NCI-H774 (cell line): ENCODE data around the gene REPIN1.

Experiments
- DNase-seq: peaks from one replicate; lab custom pipeline; 2025; lab: John Stamatoyannopoulos, UW

The REPIN1 gene

DNA sequence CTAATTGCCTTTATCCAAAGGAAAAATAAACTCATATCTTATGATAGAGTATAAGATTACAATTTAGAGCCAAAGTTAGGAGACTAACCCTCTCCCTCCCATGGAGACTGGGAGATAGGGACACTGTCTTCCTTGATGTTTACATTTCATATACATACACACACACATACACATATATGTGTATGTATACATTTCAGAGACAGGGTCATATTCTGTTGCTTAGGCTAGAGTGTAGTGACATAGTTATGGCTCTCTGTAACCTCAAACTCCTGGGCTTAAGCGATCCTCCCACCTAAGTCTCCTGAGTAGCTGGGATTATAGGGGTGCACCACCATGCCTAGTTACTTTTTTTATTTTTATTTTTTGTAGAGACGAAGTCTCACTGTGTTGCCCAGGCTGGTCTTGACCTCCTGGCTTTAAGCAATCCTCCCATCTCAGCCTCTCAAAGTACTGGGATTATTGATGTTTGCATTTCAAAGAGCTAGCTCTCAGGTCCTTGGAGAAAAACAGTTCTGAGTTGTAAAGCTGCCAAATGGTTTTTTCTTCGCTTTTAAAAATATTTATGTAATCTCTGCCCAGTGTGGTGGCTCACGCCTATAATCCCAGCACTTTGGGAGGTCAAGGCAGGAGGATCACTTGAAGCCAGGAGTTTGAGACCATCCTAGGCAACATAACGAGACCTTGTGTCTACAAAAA, 8.1 kb upstream of the REPIN1 start:
- no peak for DNase-seq

DNA sequence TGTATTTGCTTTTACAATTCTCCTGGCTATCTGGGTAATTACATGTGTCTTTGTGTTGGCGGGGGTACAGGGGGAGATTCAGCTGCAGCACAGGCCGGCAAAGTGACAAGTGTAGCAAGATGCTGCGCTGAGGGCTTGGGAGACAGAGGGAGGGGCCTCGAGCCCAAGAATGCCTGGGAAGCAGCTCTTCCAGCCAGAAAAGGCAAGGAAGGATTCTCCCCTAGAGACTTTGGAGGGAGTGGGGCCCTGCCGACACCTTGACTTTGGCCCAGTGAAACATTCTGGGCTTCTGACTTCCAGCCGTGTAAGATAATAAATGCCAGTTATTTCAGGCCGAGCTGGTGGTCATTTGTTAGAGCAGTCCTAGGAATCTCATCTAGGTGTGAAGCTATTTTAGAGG, 7.2 kb upstream of the REPIN1 start:
- no peak for DNase-seq

DNA sequence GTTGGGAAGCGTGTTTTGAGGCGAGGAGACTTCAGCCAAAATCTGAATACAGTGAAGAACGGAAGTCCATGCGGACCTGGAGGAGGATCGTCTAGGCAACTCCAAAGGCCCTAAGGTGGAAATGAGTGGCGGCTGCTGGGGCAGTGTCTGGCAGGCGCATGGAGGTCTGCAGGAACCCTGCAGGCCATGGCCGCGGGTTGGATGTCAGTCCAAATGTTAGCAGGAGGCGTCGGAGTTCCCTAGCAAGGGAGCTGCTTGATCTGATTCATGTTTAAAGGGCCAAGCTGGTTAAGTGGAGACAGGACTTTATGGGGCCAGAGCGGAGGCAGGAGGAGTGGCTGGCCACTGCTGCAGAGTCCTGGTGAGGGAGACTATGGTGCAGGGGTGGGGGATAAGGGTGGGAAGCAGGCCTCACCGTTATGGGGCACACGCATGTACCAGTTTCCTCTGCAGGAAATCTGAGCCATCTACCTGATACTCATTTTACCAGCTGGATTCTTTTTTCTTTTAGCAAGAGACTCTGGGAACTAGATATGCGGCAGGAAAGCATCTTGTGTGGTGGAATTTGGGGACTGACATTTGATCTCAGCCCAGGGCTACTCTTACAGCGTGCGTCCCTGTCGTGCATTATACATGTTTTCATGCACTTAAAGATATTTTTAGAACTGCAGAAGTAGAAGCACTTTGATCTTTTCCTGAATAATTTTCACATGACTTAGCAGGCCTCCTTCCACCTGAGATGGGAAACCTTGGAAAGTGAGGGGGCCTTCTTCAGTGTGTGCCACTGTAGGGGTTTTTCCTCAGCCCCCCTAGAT, 6.6 kb upstream of the REPIN1 start:
- no peak for DNase-seq

DNA sequence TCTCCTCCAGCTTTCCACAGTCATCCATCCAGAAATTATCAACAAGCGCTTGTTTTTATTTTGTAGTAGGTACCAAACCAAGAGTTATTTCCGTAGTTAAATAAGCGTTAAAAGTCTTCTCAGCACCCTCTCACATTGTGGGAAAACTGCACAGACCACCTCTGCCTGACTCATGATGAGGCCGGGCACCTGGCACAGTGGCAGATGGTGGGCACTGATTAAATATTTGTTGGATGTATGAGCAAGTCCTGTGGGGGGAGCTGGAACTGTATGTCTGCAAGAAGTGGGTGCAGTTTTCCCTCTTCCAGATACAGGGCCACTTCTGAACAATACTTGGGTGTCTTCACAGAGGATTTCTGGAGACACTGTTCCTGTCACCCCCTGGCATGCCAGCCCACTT, 5.3 kb upstream of the REPIN1 start:
- DNase-seq = no peak

DNA sequence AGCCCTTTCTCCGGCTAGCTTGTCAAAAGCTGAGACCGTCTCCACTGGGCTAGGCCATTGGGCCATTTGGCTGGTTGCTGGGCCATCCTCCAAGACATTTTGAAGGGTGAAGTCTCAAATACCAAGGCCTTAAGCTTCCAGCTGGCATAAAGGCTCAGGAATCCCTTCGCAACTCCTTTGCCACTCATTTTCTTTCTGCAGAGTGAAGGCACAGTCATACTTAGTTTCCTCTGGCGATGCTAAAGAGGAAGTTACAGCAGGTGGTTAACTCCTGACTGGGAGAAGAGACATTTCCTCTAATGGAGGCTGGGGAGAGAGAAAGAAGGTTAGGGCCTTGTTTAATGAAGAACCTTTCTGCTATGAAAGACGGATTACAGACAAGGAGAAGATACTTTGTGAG, 4.8 kb upstream of the REPIN1 start:
- no peak for DNase-seq

DNA sequence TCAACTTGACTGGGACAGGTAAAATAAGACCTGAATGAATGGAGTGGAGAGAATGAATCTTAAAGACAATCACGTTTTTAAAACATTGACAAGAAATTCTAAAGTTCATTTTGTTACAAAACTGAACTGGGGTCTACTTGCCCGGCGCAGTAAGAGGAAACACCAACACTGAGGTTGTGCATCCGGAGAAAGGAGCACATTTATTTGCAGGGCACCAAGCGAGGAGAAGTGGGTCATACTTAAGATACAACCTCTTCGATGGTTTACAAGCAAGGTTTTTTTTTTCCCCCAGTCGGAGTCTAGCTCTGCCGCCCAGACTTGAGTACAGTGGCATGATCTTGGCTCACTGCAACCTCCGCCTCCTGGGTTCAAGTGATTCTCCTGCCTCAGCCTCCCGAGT, 3.4 kb upstream of the REPIN1 start:
- no peak for DNase-seq

DNA sequence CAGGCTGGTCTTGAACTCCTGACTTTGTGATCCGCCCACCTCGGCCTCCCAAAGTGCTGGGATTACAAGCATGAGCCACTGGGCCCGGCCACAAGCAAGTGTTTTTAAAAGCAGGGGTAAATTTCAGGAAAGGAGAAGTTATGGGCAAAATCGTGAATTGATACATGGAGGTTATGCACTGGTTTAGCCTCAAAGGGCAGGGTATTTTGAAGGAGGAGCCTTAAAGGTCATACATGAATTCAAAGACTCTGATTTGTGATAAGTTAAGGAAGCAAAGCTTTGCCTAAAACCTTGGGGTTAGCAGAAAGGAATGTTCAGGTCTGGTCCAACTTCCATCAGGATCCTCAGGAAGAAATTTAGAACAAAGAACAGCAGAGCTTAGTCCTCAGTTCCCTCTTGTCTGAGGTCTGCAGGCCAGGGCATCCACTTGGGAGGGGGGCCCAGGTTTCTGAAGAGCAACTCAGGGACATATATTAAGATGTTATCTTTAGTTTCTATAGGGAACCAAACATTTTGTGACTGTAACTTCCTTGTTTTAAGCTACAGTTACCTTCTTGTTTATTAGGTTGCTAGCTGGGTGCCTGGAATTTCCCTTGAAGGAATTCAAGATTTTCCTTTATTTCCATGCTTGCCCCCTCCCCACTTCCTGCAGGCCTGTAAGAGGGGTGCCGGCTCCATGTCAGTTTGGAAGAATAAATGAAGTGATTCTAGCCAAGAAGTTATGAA, 2.8 kb upstream of the REPIN1 start:
- no peak for DNase-seq

DNA sequence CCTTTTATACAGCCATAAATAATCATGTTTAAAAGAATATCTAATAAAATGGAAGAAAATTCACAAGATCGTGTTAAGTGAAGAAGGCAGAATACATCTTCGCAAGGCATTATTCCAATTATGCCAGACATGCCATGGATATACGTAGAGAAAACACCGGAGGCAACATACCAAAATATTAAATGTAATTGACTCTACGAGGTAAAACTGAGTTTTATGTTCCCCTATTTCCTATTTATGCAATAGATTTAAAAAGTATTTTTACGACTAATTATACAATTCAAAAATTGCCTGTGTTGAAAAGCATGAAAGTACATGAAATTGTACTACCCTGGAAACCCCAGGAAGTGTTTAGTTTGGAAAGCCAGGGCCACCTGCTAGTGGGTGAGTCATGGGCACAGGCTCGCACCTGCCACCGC, 936 bp upstream of the REPIN1 start:
- DNase-seq = no peak

DNA sequence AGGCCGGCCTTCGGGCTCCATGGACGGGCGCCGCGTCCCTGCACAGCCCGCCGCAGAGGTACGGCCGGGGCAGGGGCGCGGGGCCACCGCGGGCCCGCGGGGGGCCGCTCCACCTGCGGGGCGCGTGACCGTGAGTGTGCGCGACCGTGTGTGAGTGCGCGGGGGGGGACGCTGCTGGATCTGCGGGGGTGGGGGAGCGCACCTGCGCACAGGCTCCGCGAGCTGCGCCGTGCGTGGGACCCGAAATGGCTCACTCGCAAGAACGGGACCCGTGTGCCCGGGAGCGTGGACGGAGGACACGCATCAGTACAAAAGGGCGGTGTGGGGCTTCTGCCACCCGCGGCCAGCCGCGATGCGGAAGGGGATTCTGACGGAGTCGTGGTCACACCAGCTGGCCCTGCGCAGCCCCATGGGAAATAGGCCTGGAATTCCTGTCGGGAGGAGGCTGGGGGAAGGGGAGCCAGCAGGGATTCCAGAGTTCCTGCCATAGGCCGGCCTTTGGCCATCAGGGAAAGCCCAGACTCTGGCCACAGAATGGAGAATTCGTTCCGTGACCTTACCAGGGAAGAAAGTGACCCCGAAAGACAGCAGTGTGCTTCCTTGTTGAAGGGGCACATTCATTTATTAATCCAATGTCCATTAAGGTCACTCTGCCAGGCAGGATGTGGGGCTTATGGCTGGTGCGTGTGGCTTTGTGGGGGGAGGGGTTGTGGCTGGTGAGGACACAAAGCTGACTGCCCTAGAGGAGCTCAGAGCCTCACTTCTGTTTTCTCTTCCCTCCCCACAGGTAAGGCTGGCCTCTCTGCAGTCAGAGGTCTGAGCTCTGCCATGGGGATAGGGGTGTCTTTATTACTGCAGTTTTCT, 494 bp downstream of the REPIN1 start:
- peak; percentile 45 for DNase-seq

DNA sequence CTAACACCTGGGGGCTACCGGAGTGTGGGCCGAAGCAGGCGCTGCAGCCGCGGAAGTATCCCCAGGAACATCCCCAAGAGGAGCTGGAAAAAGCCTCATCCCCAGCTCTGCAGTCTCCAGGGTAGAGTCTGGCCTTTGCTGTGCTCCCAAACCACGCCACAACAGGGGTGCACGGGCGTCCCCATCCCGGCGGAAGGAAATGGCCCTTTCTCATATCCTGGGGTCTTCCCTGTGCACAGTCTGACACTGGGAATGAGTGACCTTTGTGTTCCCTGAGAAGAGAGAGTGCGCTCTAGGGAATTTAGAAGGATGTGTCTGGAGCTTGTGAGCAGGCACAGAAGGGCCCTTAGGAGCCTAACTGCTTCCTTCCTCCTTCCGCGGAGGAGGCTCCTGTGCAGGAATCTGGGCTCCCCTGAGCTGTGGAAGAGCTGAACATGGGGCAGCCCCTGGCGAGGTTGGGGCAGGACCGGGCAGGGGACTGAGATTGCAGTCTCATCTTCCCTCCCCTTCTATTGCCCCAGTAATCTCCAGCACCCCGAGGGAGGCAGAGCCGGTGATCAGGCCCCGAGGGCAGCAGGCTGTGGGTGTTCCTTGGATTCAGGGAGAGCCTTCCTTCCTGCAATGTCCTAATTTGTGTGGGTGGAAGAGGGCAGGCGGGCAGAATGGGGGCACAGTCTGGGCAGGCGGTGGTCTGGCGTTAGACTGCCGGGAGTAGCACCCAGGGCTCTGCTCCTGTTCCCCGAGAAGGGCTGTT, 1.3 kb downstream of the REPIN1 start:
- DNase-seq = no peak

DNA sequence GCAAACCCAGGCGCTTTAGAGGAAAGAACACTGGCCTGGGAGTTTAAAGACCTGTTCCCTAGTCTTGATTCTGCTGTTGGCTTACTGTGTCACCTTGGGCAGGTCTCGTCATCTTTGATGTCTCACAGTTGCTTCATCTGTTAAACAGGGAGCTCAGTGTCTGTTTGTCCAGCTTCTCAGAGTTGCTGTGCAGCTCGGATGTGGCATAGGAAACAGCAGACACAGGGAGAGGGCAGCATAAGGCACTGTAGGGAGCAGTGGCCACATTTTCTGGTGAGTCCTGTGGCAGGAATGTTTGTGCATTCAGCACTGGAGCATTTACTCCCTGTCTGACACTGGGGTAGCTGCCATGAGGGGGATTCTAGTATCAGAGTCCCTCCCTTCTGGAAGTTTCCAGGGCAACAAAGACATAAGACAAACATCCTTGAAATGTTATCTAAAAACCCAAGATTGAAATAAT, 2.0 kb downstream of the REPIN1 start:
- DNase-seq = no peak

DNA sequence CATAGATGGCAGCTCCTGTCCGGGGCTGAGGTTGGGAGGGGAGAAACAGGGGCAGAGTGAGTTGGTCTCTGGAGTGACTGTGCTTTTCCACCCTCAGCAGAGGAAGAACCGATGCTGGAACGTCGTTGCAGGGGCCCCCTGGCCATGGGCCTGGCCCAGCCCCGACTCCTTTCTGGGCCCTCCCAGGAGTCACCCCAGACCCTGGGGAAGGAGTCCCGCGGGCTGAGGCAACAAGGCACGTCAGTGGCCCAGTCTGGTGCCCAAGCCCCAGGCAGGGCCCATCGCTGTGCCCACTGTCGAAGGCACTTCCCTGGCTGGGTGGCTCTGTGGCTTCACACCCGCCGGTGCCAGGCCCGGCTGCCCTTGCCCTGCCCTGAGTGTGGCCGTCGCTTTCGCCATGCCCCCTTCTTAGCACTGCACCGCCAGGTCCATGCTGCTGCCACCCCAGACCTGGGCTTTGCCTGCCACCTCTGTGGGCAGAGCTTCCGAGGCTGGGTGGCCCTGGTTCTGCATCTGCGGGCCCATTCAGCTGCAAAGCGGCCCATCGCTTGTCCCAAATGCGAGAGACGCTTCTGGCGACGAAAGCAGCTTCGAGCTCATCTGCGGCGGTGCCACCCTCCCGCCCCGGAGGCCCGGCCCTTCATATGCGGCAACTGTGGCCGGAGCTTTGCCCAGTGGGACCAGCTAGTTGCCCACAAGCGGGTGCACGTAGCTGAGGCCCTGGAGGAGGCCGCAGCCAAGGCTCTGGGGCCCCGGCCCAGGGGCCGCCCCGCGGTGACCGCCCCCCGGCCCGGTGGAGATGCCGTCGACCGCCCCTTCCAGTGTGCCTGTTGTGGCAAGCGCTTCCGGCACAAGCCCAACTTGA, 2.7 kb downstream of the REPIN1 start:
- DNase-seq = no peak

DNA sequence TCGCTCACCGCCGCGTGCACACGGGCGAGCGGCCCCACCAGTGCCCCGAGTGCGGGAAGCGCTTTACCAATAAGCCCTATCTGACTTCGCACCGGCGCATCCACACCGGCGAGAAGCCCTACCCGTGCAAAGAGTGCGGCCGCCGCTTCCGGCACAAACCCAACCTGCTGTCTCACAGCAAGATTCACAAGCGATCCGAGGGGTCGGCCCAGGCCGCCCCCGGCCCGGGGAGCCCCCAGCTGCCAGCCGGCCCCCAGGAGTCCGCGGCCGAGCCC, 3.3 kb downstream of the REPIN1 start:
- DNase-seq = no peak

DNA sequence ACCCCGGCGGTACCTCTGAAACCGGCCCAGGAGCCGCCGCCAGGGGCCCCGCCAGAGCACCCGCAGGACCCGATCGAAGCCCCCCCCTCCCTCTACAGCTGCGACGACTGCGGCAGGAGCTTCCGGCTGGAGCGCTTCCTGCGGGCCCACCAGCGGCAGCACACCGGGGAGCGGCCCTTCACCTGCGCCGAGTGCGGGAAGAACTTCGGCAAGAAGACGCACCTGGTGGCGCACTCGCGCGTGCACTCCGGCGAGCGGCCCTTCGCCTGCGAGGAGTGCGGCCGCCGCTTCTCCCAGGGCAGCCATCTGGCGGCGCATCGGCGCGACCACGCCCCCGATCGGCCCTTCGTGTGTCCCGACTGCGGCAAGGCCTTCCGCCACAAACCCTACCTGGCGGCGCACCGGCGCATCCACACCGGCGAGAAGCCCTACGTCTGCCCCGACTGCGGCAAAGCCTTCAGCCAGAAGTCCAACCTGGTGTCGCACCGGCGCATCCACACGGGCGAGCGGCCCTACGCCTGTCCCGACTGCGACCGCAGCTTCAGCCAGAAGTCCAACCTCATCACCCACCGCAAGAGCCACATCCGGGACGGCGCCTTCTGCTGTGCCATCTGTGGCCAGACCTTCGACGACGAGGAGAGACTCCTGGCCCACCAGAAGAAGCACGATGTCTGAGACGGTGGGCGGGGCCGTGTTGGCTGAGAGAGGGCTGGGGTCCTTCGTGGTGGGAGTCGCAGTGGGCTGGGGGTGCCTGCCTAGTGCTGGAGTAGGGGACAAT, 3.8 kb downstream of the REPIN1 start:
- DNase-seq = no peak

DNA sequence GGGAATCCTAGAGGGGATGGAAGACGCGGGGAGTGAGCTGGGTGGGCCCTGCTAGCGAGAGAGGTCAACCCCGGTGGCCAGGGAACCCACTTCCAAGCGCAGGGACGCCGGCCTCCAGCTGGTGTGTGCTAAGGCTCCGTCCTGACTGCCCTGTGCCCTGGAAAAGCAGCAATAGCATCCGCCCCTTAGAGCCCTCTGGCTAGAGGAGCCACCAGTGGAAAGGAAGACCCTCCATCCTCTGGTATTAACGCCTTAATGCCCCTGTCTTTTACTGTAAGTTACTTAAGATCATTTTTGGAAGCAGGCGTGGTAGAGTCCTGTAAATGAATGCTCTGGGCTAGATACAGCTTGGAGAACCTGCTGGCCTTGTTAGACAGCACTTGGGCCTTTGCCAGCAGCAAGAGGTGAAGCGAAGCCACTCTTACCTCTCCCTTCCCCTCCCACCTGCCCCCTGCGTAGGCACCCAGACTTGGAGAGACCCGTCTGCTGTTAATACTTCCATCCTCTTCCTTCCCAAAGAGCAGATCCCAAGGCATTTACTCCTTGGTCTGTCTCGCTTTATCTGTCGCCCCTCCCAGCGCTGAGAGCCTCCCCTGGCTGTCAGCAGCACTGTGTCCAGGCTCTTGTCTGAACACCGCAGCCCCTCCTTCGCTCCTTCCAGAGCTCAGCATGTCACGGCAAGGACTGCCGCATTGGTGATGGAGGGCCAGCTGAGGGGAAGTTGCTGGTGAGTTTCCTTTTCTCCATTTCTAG, 4.6 kb downstream of the REPIN1 start:
- no peak for DNase-seq

DNA sequence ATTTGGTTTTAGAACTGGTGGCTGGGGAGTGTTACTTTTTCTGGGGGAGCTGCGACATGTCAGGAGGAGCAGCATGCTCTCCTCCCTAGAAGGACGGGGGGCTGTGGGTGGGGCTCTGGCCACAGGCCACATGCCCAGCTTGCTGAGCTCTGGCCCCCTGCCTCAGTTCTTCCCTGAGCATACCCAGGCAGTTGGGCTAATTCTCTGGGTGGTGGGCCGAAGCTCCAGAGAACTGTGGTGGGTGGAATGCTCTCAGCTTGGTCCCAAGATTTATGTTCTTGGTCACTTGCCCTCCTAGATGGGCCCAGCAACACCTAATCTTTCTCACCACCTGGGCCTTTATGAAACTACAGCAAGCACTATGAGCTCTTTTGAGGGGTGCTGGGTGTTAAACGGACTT, 5.4 kb downstream of the REPIN1 start:
- DNase-seq = no peak

DNA sequence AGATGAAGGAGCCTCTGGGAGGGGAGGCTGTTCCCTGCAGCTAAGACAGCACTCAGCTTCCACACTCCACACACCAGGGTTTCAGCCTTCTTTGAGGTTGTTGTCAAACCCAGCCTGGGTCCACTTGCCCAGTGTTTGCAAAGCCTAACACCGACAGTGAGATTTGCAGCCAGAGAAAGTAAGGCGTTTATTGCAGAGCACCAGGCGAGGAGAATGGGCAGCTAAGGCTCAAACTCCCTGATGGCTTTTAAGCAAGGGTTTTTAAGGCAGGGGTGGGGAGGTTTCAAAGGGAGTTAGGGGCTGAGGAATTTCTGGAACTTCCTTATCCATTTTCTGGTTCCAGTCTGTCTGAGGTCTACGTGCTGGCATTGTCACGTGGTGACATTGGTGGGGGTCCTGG, 5.8 kb downstream of the REPIN1 start:
- no peak for DNase-seq

DNA sequence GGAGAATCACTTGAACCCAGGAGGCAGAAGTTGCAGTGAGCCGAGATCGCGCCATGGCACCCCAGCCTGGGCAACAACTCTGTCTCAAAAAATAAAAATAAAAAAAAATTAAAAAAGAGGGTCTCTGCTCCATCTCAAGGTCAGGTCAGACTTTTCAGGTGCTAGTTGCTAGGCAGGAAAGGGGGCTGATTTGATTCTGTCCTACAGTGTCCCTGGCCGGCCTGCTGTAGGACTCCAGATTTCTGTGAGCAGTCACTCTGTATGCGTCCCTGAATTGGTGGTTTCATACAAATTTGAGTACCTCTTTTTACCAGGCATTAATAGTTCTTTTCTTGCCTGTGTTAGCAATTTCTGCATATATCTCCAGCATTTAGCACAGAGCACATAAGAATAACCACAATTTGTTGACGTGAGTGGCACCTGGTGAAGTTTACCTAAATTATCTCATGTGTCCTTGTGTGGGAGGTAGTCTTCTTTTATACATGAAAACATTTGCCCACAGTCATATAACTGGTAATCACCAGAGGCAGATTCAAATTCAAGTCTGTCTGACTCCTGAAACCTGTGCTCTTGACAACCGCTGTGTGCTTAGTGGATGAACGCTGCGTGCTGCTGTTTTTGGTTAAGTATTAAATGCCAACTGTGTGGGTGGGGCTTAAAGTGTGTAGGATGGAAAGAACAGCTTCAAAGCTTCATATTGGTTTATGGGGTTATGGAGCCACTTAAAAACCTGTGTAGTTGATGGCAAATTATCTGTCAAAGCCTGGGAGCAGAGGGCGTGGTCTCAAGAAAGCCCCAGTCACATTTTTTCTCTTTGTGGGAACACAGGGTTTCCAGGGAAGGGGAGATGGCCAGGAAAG, 7.3 kb downstream of the REPIN1 start:
- DNase-seq = no peak
